Ectodermal cell (in vitro differentiated cells): ENCODE measurements around the gene ZFAND6.
"Not testable (repeated sequence)": the region's sequence is repeated elsewhere in the genome, so short reads cannot be mapped to it uniquely, and the experiment has no call there.

Source experiments
- H3K27ac ChIP-seq: 2 replicates; pipeline ENCODE4 v1.7.0; 2013; ENCODE audit warnings: mild to moderate bottlenecking, low read depth, low read length; ENCODE audit not compliant: insufficient read depth, poor library complexity, severe bottlenecking
- H3K27me3 ChIP-seq: 2 replicates; pipeline ENCODE4 v1.7.0; 2013; ENCODE audit warnings: mild to moderate bottlenecking, low read length; ENCODE audit not compliant: insufficient read depth, control insufficient read depth, poor library complexity, severe bottlenecking
- H3K36me3 ChIP-seq: one replicate; pipeline ENCODE4 v1.7.0; 2013; ENCODE audit warnings: low read length; ENCODE audit not compliant: control insufficient read depth, insufficient read depth
- H3K4me1 ChIP-seq: one replicate; pipeline ENCODE4 v1.7.0; 2013; ENCODE audit warnings: low read length; ENCODE audit not compliant: control insufficient read depth, insufficient read depth
- H3K4me3 ChIP-seq: 2 replicates; pipeline ENCODE4 v1.7.0; 2013; ENCODE audit warnings: low read depth, low read length, control low read depth; ENCODE audit not compliant: insufficient read depth
- H3K9me3 ChIP-seq: 2 replicates; pipeline ENCODE4 v1.7.0; 2013; ENCODE audit warnings: mild to moderate bottlenecking, low read length, moderate library complexity; ENCODE audit not compliant: control insufficient read depth
- WGBS, 2 experiments: methylation state at CpG; one replicate each; pipeline ENCODE4 v1.1.7; 2013; ENCODE audit warnings: missing lambda C conversion rate in 2 of 2; 5-methylcytosine and 5-hydroxymethylcytosine counted together

Gene ZFAND6

DNA sequence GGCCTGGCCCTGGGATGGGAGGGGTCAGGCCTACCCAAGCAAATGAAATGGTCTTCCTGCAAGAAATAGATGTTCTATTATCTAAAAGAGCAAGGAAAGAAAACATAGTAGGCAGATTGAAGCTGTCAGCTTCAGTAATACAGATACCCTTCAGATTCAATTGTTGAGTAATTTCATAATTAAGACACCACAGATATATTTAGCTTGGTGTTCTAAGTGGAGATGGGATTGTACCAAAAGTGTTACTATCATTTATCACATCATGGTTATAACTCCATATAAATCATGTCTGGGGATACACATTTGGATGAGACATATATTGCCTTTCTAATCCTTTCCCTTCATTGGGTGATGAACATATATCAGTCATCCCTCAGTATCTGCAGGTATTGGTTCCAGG lies 51.4 kb downstream of the ZFAND6 start:
- no peak overlapping the region for H3K4me3 ChIP-seq

DNA sequence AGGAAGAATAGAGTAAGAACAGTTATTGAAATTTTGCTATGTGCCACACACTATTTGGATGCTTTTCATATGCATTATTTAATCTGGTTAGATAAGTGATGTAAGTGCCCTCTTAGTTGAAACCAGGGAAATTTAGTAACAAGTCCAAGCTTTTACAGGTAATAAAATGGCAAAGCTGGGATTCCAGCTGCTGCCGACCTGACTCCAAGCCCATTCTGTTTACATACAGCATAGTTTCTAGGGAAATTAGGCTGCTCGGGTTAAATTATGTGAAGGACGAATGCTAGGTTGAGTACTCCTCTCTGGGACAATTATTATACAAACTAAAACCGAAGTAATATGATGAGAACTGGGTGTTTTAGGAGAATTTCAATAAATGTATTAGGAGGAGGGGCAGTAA lies 54.6 kb downstream of the ZFAND6 start:
- H3K36me3 ChIP-seq = no peaks in the 10 kb centered on the region
- no peaks in the 10 kb centered on the region for H3K9me3 ChIP-seq
- WGBS, 2 experiments = 71 to 84% methylated on average over 4 of the region's 4 CpGs
- H3K27ac ChIP-seq = no peak overlapping the region
- H3K4me3 ChIP-seq = no peak overlapping the region
- no peaks in the 10 kb centered on the region for H3K27me3 ChIP-seq
- H3K4me1 ChIP-seq = no peaks in the 10 kb centered on the region

More for the DNA sequence above, 51.4 kb downstream of the ZFAND6 start:
- Histone ChIP-seq H3K36me3 (no peaks in the 10 kb centered on the region), H3K27me3 (no peaks in the 10 kb centered on the region), H3K27ac (no peak overlapping the region), H3K9me3 (no peaks in the 10 kb centered on the region), H3K4me1 (no peaks in the 10 kb centered on the region)

DNA sequence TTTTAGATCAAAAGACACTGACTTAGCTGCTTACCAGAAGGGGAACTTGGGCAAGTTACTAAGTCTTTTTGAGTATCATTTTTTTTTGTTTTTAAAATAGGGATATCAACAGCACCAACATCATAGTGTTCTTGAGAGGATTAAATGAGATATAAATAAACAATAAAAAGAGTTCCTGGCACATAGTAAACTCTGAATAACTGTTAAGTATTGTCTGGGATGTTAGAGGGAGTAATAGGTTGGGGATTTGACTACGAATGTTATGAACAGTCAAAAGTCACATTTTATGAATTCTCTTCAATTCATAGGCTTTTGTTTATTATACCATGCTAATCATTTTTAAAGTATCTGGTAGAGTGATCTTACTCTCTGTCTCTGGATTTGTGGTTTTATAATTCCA lies 55.5 kb downstream of the ZFAND6 start:
- Histone ChIP-seq H3K36me3 (no peaks in the 10 kb centered on the region), H3K27ac (no peak overlapping the region), H3K4me1 (no peaks in the 10 kb centered on the region), H3K9me3 (no peaks in the 10 kb centered on the region), H3K27me3 (no peaks in the 10 kb centered on the region), H3K4me3 (no peak overlapping the region)
- WGBS, 2 experiments = no CpG with 5 or more reads among the region's 1 CpG

DNA sequence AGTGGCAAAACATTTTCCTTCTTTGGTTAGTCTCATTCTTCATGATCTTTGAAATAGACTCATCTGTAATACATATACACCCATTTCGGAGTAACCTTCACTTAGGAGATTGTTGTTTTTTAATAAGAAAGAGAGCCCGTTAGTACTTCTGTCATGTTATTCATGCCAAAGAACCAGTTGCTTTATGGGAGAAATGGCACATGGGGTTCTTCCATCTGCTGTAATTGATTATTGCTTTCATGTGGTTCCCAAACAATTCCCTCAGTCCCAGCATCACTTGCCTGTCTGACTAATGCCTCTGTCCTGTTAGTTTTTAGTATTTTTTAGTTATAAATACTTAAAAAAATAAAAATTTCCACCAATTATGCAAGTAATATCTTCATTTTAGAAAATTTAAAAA lies 59.5 kb downstream of the ZFAND6 start:
- no peaks in the 10 kb centered on the region for H3K27me3 ChIP-seq
- 91 to 98% methylated on average over 1 to 2 of the region's 2 CpGs for WGBS, 2 experiments
- H3K36me3 ChIP-seq = no peaks in the 10 kb centered on the region
- H3K27ac ChIP-seq = no peak overlapping the region
- peaks cover 4% of the 10 kb centered on the region for H3K4me1 ChIP-seq
- H3K9me3 ChIP-seq = no peaks in the 10 kb centered on the region
- H3K4me3 ChIP-seq = no peak overlapping the region

DNA sequence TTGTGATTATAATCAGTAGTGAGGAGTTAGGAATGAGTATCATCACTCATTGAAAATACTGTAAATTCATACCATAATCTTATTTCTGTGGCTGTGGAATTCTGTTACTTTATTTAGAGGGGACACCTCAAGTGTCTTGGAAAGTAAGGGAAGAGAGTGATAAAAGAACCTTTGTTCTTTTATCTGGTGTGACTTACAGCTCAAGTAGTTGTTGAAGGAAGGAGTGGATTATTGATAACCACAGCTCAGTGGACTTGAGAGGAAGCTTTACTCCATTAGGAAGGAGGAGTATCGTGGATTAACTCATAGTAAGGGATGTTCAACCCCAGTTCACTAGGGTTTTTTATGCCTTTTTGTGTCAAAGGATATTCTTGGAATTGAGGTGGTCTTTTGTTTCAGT lies 61.2 kb downstream of the ZFAND6 start:
- H3K9me3 ChIP-seq = no peaks in the 10 kb centered on the region
- no peaks in the 10 kb centered on the region for H3K27me3 ChIP-seq
- peaks cover 4% of the 10 kb centered on the region for H3K4me1 ChIP-seq
- 95 to 96% methylated on average over 1 of the region's 1 CpG for WGBS, 2 experiments
- H3K27ac ChIP-seq = no peak overlapping the region
- no peaks in the 10 kb centered on the region for H3K36me3 ChIP-seq
- H3K4me3 ChIP-seq = no peak overlapping the region

DNA sequence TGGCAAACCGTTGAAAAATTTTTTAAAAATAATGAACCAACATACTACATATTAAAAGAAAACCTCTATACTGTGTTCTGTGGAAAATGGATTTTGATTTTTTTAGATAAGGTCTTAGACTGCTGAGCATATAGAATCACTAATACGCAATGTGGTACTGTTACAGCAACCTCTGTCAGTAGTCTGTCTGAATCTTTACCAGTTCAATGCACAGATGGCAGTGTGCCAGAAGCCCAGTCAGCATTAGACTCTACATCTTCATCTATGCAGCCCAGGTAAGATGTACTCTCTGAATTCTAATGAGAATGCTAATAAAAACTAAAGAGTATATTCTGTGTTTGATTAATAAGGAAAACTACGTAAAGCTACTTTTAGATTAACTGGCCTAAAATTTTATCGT lies 62.1 kb downstream of the ZFAND6 start:
- Histone ChIP-seq H3K27me3 (no peaks in the 10 kb centered on the region), H3K4me3 (no peak overlapping the region), H3K27ac (no peak overlapping the region), H3K4me1 (peaks cover 4% of the 10 kb centered on the region), H3K36me3 (no peaks in the 10 kb centered on the region), H3K9me3 (no peaks in the 10 kb centered on the region)
- WGBS, 2 experiments = 97 to 100% methylated on average over 3 of the region's 4 CpGs

DNA sequence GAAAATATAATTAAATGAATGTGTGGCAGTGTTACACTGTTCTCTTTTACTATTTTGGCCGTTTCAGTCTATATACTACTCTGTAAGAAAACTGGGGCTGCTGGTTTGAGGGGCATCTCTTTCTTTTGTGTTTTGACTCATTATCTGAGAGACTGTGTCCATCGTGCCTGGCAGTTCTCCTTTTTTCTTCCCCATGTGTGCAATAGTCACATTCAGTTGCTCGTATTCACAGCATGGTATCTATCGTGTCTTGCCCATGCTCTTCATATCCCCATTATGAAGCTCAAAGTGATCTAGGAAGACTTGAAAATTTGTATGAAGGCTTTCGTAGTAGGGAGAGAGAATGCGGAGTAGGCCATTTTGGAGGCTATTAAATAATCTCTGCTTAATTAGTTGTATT lies 63.6 kb downstream of the ZFAND6 start:
- H3K36me3 ChIP-seq = no peaks in the 10 kb centered on the region
- WGBS, 2 experiments = 95 to 96% methylated on average over 6 of the region's 6 CpGs
- H3K9me3 ChIP-seq = no peaks in the 10 kb centered on the region
- H3K27ac ChIP-seq = no peak overlapping the region
- no peak overlapping the region for H3K4me3 ChIP-seq
- no peaks in the 10 kb centered on the region for H3K27me3 ChIP-seq
- peaks cover 4% of the 10 kb centered on the region for H3K4me1 ChIP-seq

DNA sequence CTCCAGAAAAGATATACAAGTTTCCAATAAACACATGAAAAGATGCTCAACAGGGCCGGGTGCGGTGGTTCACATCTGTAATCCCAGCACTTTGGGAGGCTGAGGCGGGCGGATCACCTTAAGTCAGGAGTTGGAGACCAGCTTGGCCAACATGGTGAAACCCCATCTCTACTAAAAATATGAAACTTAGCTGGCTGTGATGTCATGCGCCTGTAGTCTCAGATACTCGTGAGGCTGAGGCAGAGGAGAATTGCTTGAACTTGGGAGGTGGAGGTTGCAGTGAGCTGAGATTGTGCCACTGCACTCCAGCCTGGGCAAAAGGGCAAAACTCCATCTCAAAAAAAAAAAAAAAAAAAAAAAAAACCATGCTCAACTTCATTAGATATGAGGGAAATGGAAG lies 67.8 kb downstream of the ZFAND6 start:
- not testable (repeated sequence) for H3K4me1 ChIP-seq, H3K4me3 ChIP-seq, H3K27ac ChIP-seq, H3K36me3 ChIP-seq, H3K9me3 ChIP-seq, H3K27me3 ChIP-seq
- 94% methylated on average over 6 of the region's 6 CpGs for WGBS, 2 experiments

DNA sequence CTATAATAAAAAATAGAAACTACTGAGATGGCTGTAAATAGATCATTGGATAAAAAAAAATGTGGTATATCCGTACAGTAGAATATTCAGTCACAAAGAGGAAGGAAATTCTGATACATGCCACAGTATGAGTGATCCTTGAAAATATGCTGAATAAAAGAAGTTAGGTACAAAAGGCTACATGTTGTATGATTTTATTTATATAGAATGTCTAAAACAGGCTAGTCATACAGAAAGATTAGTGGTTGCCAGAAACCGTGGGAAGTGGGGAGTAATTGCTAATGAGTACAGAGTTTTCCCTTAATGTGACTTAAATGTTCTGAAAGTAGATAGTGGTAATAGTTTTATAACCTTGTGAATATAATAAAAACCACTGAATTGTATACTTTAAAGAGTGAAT lies 68.4 kb downstream of the ZFAND6 start:
- H3K27ac ChIP-seq = no peak overlapping the region
- H3K4me1 ChIP-seq = no peaks in the 10 kb centered on the region
- WGBS, 2 experiments = 91 to 95% methylated on average over 2 of the region's 2 CpGs
- H3K9me3 ChIP-seq = no peaks in the 10 kb centered on the region
- peaks cover 4% of the 10 kb centered on the region for H3K36me3 ChIP-seq
- H3K4me3 ChIP-seq = no peak overlapping the region
- H3K27me3 ChIP-seq = no peaks in the 10 kb centered on the region

DNA sequence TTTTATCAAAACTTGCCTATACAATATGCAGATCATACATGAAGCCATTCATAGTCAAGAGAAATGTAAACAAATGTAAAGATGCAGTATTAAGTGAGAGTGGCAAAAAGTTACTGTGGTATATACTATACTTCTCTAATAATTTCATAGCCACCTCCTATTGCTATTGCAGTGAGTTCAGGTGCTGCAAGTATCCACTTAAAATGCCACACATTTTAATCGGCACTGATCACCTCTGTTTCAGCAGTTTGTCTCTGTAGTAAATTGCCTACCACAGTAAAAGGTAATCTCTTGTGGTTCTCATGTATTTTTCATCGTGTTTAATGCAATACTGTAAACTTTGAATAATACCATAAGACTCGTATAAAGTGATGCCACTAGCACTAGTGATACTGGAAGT lies 72.9 kb downstream of the ZFAND6 start:
- Histone ChIP-seq H3K9me3 (no peaks in the 10 kb centered on the region), H3K27ac (no peak overlapping the region), H3K4me3 (no peak overlapping the region), H3K36me3 (peaks cover 4% of the 10 kb centered on the region), H3K4me1 (no peaks in the 10 kb centered on the region), H3K27me3 (no peaks in the 10 kb centered on the region)
- 93 to 100% methylated on average over 3 of the region's 3 CpGs for WGBS, 2 experiments

DNA sequence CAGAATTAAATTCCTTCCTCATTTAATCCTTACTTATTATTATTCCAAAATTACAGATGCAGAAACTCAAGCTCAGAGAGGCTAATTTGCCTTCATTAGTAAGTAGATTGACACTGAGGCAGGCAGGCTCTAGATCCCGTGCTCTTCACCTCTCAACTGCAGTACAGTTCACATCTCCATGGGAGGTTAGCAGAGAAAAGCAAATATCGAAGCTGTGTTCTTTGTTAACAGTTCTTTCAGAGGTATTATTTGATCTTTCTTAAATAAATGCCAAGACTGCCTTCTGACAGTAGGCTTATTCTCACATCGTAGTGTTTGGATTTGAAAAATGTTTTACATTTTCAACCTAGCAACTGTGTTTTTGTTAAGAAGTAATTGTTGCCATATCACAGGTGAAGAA lies 77.4 kb downstream of the ZFAND6 start:
- Histone ChIP-seq H3K27me3 (no peaks in the 10 kb centered on the region), H3K4me1 (no peaks in the 10 kb centered on the region), H3K36me3 (no peaks in the 10 kb centered on the region), H3K9me3 (no peaks in the 10 kb centered on the region), H3K4me3 (no peak overlapping the region), H3K27ac (no peak overlapping the region)
- WGBS, 2 experiments = 94 to 97% methylated on average over 2 to 3 of the region's 3 CpGs
